HG03520 (cell line): Measurements from ENCODE around the gene C21orf91.

Experiments
- ATAC-seq: cut with Tn5 transposase; IDR thresholded peaks from one replicate; pipeline ENCODE4 v1.9.1; 2021; ENCODE audit warnings: mild to moderate bottlenecking, moderate library complexity; ENCODE audit not compliant: unreplicated experiment

Gene C21orf91

DNA sequence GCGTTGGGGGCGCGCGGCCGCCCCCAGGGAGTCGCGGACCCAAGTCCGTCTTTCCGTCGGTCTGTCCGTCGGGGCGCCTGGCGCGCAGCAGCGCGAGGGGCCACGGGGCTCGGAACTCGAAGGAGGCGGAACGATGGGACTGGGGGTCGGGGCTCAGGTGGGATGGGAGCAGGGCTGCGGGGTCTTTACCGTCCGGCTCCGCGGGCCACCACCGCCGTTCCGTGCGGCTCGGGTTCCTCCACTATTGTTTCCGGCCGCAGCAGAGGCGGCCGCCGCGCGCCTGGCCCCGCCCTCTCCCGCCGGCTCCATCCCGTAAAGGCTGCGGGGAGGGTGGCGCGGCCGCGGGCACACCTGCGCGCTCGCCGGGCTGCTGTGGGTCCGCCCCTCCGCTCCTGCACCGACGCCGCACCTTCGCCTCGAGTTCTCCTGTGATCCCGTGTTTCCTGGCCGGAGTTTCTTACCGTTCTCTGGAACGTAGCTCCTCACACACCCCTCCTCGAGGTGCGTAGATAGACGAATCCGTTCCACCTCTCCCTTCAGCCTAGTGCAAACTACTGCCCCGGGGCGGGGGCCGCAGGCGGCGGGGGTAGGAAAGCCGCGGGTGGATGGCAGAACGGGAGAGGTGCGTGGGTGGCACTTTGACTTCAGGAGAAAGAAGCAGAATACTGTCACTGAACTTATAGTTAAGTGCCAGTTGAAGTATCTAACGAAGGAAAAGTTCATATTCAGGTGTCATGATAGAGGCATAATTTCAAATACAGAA lies at the start of gene C21orf91:
Gene C21orf91 (minus strand): TSS at position 243 of the 763 bp plus-strand sequence. CDS start 1,038 bp downstream, outside the sequence.
- peak; percentile 83 for ATAC-seq

DNA sequence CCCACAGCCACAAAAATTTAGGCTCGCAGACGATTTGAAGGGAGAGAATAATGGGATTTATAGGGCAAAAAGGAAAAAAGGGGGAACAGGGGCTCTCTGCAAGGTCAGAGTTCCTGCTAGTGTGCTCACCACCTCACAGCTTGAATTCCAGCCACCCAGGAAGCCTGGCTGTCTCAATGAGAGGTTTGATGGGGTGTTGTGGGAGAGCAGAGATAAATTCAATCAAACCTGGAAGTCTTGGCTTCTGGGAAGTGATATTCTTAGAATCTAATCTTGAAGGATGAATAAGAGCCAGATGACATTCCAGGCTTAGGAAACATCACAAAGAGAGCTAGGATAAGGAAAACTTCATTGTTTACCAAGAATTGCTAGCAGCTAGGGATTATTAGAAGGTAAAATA lies 47.4 kb upstream of the C21orf91 start:
- ATAC-seq, result no peak

DNA sequence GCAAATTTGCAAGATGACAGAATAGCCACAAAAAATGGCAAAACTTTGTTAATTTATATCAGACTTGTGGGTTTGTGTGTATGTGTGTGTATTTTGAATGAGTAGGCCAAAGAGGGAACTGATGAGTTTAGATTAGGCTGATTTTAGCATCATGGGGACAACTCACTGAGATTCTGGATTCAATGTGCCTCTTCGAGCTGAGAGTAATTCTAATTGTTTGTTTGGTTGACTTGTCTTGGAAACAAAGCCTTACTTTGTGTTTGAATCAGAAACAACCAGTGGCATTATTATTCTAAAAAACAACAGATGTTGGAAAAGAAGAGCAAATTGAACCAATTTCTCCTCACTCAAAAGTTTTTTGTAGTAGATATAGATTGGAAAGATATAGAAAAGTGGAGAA lies 40.5 kb upstream of the C21orf91 start:
- no peak for ATAC-seq

DNA sequence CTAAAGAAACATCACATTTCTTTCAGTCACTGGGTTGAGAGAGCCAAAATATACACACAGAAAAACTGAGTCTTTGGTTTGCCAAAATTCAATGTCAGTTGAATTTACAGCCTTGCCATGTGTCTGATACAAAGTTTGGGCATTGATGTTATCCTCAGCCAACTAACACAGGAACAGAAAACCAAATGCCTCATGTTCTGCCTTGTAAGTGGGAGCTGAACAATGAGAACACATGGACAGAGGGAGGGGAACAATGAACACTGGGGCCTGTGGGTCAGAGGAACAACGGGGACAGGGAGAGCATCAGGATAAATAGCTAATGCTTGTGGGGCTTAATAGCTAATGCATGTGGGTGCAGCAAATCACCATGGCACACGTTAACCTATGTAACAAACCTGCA lies 39.6 kb upstream of the C21orf91 start:
- ATAC-seq, result no peak

DNA sequence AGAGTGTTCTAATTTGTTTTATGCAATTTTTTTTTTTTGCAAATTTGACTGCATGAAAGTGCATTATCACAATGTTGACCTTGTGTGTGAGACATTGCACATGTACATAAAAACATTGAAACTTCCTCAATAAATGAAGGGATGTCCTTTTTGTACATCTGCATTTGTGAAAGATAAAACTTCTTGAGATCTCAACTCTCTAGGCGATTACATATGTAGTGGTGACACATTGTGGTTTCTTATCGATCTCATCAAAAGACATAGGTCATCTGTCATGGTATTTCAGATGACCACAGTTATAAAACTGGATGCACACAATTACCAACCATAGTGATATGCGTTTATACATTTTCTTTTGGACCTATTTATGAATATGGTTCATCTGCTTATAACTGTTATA lies 35.6 kb upstream of the C21orf91 start:
- ATAC-seq, result no peak

DNA sequence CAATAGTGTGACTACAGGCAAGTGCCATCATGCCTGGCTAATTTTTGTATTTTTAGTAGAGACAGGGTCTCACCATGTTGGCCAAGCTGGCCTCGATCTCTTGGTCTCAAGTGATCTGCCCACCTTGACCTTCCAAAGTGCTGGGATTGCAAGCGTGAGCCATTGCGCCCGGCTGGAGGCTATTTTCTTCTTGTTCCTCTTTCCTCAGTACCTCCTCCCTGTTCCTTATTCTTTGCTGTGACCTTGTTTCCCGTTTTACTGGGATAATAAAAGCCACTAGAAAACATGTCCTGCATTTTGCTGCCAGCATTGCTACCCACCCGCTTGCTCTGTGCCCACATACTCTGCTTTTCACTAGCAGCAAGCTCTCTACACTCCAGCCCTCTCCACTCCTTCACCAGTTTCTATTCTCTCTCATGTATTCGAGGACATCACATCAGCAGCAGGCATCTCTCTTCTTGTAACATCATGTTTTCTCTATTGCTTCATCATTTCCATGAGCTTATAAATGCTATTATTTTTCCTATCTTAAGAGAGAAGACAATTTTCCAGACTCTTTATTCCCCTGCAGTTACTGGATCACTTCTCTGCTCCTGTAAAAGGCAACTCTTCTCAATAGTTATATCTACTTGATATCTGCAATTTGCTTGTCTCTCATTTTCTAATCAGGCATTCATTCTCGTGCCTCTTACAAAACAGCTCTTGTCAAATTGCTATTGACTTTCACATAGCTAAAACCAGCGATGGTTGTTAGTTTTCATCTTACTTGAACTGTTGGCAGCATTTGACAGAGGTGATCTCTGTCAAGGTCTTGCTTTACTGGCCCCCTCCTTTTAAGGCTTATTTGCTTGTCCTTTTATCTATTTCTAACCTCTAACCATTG lies 34.5 kb upstream of the C21orf91 start:
- ATAC-seq, result no peak

DNA sequence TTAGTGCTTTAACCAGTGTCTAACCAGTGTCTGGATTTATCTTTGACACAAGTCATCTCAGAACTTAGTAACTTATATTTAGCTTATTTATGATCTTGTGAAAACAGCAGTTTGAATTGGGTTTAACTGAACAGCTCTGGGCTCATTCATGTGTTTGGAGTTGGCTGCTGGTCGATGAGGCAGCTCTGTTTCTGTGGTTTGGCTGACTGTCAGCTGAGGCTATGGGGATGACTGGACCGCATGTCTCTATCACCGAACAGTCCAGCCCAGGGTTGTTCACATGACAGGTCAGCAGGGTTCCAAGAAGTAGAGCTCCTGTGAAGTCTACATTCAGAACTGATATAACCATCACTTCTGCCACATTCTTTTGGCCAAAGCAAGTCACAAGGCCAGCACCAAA lies 29.1 kb upstream of the C21orf91 start:
- ATAC-seq, result peak; percentile 96

DNA sequence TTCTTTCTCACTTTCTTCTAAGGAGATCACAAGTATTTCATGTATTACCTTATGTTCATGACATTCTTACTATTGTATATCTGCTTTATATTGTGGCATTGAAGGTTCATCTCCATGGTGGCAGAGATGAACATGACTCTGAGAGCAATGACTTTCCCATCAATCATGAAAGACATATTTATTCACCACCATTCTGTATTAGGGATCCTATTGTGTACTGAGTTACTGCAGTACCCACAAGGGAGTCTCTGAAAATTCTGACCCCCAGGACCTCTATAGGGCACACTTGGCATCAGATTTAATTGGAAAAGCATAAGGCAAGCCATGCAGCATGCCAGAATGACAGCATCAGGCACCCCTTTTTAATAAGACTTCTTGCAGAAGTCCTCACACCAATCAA lies 21.9 kb upstream of the C21orf91 start:
- no peak for ATAC-seq

DNA sequence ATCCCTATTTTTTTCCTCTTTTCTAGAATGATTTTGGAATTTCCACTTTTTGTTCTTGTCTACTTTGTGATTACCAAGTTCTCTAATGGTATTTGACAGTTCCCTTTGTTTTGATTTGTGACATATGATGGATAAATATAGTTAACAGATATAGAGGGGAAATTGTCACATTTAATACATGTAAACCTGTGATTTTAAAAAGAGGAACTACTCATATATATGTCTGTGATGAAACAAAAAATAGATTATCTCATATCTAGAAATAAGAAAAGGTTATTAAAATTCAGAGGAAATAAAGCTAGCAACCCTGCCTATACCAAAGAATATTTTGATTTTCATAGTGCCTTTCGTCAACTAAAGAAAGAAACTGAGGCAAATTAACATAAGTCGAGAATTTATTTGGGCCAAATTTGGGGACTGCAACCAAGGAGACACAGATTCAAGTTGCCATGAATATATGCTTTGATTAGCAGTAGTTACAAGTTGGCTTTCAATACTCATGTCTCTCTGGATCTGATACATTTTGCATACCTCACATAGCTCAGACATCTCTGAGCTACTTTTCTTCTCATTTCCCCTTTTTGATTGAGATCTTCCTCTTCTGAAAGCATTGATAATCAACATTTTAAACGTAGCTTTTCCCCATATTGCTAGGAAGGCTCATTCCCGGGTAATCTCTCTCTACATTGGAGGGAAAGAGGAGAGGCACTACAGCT lies 15.6 kb upstream of the C21orf91 start:
- peak; percentile 73 for ATAC-seq

DNA sequence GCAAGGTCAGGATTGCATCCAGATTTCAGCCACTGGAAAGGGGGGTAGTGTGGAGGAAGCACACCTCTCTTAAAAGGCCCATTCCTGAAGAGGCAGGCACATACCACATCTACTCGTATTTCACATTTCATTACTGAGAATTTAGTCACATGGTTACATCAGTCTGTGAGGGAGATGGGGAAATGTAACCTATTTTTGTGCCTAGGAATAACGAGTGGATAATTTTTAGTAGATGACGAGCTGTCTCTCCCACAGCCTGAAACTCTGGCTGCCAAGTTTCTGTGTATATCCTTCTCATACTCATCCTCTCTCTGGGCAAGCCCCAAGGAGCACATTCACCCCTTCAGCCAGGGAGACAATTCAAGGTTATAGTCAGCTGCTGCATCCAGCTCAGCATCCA lies 10.3 kb upstream of the C21orf91 start:
- ATAC-seq, result no peak

DNA sequence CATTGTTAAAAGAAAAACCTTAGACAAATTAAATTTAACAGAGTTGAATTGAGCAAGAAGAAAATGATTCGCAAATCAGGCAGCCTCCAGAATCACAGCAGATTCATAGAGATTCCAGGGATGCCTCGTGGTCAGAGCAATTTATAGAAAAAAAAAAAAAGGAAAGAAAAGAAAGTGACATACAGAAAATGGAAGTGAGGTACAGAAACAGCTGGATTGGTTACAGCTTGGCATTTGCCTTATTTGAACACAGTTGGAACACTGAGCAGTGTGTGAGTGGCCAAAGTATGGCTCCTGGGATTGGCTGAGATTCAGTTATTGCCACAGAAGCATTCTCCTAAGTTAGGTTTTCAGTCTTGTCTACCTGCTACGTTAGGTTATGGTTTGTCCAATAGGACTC lies 9.1 kb upstream of the C21orf91 start:
- ATAC-seq, result no peak

DNA sequence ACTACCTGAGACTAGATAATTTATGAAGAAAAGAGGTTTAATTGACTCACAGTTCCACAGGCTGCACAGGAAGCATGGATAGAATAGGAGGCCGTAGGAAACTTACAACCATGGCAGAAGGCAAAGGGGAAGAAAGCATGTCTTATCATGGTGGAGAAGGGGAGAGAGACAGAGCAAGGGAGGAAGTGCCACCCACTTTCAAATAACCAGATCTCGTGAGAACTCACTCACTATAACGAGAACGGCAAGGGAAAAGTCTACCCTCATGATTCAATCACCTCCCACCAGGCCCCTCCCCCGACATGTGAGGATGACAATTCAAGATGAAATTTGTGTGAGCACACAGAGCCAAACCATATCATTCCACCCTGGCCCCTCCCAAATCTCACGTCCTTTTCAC lies 4.7 kb upstream of the C21orf91 start:
- ATAC-seq, result no peak

DNA sequence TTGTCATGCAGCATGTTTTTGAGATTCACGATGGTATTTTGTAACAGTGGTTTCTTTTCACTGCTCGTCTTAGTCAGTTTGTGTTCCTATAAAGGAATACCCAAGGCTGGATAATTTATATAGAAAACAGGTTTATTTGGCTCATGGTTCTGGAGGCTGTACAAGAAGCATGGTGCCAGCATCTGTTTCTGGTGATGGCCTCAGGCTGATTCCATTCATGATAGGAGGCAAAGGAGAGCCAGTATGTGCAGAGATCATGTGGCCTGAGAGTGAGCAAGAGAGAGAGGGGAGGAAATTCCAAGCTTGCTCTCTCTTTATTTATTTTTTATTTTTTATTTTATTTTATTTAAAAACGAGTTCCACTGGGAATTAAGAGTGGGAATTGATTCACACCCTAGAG lies 2.0 kb upstream of the C21orf91 start:
- no peak for ATAC-seq

DNA sequence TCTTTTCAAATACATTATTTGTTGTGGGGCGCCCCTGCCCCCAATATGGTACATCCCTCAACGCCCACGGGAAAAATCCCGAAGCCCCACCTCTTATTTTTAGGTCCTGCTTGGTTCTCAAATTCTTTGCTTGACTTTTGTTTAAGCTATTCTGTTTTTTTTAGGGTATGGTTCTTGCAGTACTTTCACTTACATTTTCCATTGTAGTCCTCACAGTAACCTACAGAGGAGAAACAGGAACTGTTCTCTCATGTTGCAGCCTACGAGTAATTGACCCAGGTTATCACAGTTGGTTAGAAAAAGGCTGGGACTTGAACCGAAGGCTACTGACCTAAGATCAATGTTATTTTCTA lies 697 bp upstream of the C21orf91 start:
- ATAC-seq, result peak; percentile 66

DNA sequence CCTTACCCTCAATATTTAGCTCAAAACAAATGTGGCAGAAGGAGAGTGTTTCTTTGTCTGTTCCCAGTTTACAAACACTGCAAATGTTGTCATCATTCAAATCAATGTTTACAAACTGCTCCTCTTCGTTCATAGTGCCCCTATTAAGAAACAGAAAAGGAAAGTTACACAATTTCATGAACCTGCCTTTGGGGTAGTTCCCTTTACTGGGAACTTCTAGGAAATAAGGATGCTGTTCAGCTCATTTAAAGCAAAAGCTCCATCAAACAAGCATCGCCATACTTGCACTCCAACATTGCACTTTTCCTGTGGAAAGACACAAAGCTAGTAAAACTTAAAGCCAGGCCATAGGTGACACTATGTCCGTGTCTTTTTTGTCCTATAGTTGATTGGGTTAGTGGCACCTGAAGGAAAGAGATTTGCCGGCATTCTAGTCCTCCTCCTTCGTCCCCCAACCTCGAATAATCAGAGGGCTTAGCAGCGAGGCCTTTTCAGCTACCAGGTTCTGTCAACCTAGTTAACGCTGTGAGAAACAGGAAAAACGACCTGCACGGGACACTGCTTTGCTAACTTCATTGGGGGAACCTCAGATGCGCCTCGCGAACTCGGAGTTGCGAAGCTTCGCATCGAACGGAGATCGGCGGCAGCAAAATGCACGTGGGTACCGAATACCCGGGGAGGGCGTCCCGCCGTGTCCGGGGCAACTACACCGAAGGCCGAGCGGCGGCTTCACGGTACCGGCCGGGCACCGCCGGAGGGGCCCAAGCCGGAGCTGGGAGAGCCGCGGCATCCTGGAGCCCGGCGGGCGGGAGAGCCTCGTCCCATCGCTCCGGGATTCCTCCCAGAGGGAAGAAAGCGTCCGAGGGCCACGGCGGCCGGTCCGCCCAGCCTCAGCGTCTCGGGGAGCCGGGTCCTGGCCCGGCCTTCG lies 706 bp downstream of the C21orf91 start:
- peak; percentile 5 for ATAC-seq

DNA sequence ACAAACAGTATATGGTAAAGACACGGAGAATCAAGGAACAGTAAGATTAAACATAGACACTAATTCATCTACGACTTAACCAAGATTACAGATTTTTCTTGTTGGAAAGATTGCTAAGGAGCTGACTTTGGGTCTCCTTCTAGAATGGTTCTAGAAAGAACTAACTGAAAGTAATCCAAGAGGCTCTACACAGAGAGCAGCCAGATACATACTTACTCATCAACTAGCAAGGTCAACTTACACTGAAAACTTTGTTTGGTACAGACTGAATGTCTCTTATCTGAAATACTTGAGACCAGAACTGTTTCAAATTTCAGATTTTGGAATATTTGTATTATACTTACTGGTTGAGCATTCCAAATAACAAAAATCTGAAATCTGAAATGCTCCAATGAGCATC lies 5.8 kb downstream of the C21orf91 start:
- no peak for ATAC-seq

DNA sequence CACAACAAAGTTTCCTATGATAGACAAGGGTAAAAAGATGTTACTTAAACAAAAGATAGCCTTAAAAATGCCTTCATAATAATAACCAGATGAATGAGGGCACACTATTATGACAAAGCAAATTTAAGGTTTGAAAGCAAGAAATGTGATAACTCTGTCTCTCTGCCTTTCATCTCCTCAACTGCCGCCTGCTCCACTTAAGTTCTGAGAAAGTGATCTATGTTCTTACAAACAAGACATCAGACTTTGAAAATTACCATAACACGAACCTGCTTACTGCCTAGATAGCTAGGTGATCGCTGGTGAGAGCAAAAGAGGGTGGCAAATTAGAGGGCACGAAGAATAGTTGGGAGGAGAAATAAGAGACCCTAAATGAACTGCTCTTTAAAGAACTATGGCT lies 13.2 kb downstream of the C21orf91 start:
- ATAC-seq, result no peak

DNA sequence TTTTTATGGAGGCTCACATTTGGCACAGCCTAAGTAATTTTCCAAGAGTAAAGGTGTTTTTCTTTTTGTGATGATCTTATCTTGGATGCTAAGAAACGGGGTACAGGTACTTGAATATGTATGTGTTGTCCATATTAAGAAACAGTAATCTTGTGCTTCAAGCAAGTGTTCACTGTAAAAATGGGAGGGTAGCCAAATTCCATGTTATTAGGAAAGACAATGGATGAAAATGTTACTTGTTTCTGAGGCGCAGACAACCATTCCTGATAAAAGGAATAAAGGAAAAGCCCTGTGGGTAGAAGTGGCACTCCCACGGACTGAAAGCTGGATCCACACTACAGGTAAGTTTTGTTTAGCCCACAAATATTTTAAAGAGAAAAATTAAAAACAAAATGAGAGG lies 15.6 kb downstream of the C21orf91 start:
- ATAC-seq, result no peak

DNA sequence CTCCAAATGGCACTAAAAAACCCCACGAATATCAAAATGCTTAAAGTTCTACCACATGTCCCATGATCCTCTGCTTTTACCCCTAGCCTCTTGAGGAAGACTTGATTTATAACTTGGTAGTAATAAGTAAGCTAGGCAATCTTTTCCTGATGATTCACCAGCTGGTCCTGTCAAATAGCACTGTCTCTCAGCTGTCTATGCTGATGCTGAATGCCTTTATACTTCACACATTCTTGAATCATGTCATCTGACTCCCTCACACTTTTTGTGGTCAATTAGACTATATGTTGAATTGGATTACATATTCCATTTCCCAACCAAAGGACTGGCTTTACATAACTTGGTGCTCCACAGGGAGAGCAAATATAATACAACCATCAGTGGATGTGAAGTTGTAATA lies 16.6 kb downstream of the C21orf91 start:
- ATAC-seq, result no peak

DNA sequence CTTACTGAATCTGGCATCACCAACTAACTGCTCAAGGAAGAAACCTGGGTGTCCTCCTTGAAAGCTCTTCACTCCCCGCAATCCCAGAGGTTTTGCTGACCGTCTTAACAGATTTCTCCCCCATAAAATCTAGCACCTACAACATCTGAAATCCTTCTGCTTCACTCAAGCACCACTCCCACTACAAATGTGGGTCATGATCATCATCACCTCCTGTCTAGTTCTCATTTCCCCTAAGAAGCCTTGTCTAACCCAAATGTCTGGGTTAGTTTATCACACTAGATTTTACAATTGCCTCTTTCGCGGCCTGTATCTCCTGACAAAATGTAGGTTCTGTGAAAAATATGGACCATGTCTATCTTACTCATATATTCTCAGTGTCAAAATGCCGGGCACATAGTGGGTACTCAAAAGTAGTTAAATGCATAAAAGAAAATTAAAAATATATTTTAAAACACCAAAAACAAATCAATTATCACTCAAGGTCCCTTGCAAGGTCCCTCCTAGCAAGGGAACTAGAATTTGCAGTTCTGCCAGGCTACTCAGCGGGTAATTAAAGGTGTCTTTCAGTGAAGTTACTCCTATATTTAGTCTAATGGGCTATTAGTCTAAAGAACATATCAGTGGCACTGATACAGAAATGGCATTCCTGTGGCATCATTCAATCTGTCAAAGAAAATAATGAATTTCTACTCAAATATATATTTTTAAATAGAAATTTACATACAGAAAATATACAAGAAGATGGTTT lies 19.6 kb downstream of the C21orf91 start:
- no peak for ATAC-seq
